PC-9 (cell line): ENCODE data around the gene KTI12.

ENCODE experiments used
- CTCF ChIP-seq: fragments of 200-600 bp; sonication (generic); conservative IDR thresholded peaks from 2 replicates; pipeline ENCODE4 v1.6.1; 2017; ENCODE audit warnings: mixed run types, antibody characterized with exemption, mild to moderate bottlenecking, moderate library complexity
- EZH2 ChIP-seq: fragments of 200-600 bp; sonication (generic); IDR thresholded peaks from 2 replicates; pipeline ENCODE4 v1.8.0; 2017; ENCODE audit warnings: antibody characterized with exemption, low read depth

- TF ChIP-seq CTCF = no peak
- no peak for TF ChIP-seq EZH2
Measured at GRCh38 chr1:52007215-52008002, 26.2 kb downstream of the KTI12 start.
